Right lobe of liver (tissue), 4 donors: ENCODE measurements around the gene RTN4R.
"Not testable (repeated sequence)": the region's sequence is repeated elsewhere in the genome, so short reads cannot be mapped to it uniquely, and the experiment has no call there.

ENCODE experiments used
- POLR2A ChIP-seq: fragments of 450-650 bp; IDR thresholded peaks from one replicate; pipeline ENCODE4 v1.6.1; 2017; ENCODE audit warnings: antibody characterized with exemption, mild to moderate bottlenecking
- TF ChIP-seq, protein P1 (sequence below), 4 donors: fragments of 200-600 bp in 3 of 4; fragments of 450-650 bp in 1 of 4; IDR thresholded peaks; one replicate each; pipeline versions ENCODE4 v1.5.1 to v1.8.0; 2016 to 2022; ENCODE audit warnings: antibody characterized with exemption in 4 of 4, mild to moderate bottlenecking in 2 of 4
- donor health status: DM: no; HTN: no; CAD: no.
- donor health status: DM: no; HTN: no; CAD: no.
- donor health status: DM: no; HTN: yes; CAD: no.

DNA sequence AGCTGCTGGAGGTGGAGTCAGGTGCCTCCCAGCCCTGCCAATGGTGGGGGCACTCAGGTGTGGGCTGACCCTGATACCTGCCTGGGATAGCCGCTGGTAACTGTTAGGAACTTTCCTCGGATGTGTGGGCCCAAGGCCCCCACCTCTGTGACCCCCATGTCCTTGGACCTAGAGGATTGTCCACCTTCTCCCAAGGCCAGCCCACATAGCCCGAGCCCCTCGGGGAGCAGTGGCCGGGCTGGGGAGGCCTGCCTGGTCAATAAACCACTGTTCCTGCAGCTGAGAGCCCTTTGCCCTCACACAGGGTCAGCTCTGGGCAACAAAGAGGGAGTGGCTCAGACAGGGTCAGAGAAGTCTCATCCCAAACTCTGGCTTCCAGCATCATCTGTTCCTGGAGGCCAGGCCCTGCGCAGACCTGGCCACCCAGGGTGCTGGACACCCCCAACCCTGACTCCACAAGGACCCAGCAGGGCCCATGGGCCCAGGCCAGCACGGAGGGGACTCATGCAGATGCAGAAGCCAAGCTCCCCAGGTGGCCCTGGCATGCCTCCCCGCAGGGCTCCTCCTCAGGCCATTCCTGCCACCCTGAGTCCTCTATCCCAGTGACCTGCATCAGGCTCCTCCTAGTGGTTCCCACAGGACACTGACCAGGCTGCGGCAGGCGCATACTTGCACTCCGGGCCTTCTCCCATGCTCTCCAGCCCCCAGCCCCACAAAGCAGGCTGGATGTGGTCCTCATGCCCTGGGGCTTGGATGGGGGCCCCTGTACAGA, 45.4 kb upstream of the RTN4R start:
- not testable (repeated sequence) for TF ChIP-seq POLR2A
- TF ChIP-seq, protein P1, sequence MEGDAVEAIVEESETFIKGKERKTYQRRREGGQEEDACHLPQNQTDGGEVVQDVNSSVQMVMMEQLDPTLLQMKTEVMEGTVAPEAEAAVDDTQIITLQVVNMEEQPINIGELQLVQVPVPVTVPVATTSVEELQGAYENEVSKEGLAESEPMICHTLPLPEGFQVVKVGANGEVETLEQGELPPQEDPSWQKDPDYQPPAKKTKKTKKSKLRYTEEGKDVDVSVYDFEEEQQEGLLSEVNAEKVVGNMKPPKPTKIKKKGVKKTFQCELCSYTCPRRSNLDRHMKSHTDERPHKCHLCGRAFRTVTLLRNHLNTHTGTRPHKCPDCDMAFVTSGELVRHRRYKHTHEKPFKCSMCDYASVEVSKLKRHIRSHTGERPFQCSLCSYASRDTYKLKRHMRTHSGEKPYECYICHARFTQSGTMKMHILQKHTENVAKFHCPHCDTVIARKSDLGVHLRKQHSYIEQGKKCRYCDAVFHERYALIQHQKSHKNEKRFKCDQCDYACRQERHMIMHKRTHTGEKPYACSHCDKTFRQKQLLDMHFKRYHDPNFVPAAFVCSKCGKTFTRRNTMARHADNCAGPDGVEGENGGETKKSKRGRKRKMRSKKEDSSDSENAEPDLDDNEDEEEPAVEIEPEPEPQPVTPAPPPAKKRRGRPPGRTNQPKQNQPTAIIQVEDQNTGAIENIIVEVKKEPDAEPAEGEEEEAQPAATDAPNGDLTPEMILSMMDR (IDR thresholded peaks at IDR 0.05) = peak in 3 of 4 donors; percentile 11 to 29 (median 21)
